Heart right ventricle (tissue), 16 donors: ENCODE data around the gene ALDH1A1. TPM values are rescaled to one million over a fixed set of nuclear protein-coding genes. Genes with fewer than 3 reads are reported as not detected.

Experiments used
- ATAC-seq, 8 donors: fragments of 200-7000 bp; cut with Tn5 transposase; one replicate each; pipeline ENCODE4 v1.9.1; 2020; ENCODE audit warnings: mild to moderate bottlenecking in 8 of 8, moderate library complexity in 8 of 8, moderate number of reproducible peaks in 1 of 8
- DNase-seq, 2 donors: peaks; one replicate each; pipeline ENCODE4 v3.0.0-alpha.2; 2020
- H3K27ac ChIP-seq, 10 donors: fragments of 200-600 bp; sonication (generic) in 2 of 10; one replicate each; pipeline versions ENCODE4 v1.5.0 to v1.8.0; 2020 to 2022; ENCODE audit warnings: mild to moderate bottlenecking in 3 of 10
- H3K27me3 ChIP-seq, 7 donors: fragments of 200-600 bp; one replicate each; pipeline ENCODE4 v1.8.0; 2021 to 2022; ENCODE audit warnings: mild to moderate bottlenecking in 2 of 7
- H3K36me3 ChIP-seq, 9 donors: fragments of 200-600 bp; sonication (generic) in 1 of 9; one replicate each; pipeline versions ENCODE4 v1.5.0 to v1.8.0; 2020 to 2022; ENCODE audit warnings: mild to moderate bottlenecking in 2 of 9
- H3K4me1 ChIP-seq, 9 donors: fragments of 200-600 bp; sonication (generic) in 1 of 9; one replicate each; pipeline versions ENCODE4 v1.5.0 to v1.8.0; 2020 to 2022; ENCODE audit warnings: mild to moderate bottlenecking in 4 of 9
- H3K4me3 ChIP-seq, 10 donors: fragments of 200-600 bp; sonication (generic) in 2 of 10; one replicate each; pipeline versions ENCODE4 v1.5.0 to v1.8.0; 2020 to 2022; ENCODE audit warnings: mild to moderate bottlenecking in 7 of 10, moderate library complexity in 2 of 10
- H3K9me3 ChIP-seq, 11 donors: fragments of 200-600 bp in 10 of 11; sonication (generic) in 2 of 11; one replicate each; pipeline versions ENCODE4 v1.5.0 to v1.8.0; 2013 to 2022; ENCODE audit warnings: mild to moderate bottlenecking in 2 of 11, control low read depth in 1 of 11, moderate library complexity in 1 of 11
- WGBS, 2 donors: extraction: QIAGEN DNeasy Blood & Tissue Kit; methylation state at CpG; one replicate each; pipeline ENCODE4 v1.1.7; 2013; ENCODE audit warnings: inconsistent platforms in 1 of 2; 5-methylcytosine and 5-hydroxymethylcytosine counted together
- intact Hi-C, 10 donors: fragments of 100-400 bp; cut with DNase I; formaldehyde crosslinking; loops; one replicate each; pipeline versions ENCODE4 v1.11.1 to v1.14.2; 2022
- polyA plus RNA-seq, 2 donors: library from polyadenylated mRNA; stranded (reverse); fragments of 200-250 nt; gene quantifications; one replicate each; pipeline ENCODE4 v1.2.3, GENCODE V29; 2013
- total RNA-seq, 10 donors: library from RNA; stranded (reverse); fragmentation: NEBNext Ultra II Directional in 3 of 10; extraction: Animal tissue kit (Norgen Biotek cat#: 25700) in 3 of 10; gene quantifications; one replicate each; pipeline versions ENCODE4 v1.2.1 to v1.2.4, GENCODE V29; 2021 to 2023
- TF ChIP-seq, protein P1 (sequence below), 9 donors: fragments of 200-600 bp; sonication (generic) in 2 of 9; IDR thresholded peaks; one replicate each; pipeline versions ENCODE4 v1.5.0 to v1.8.0; 2021 to 2022; ENCODE audit warnings: antibody characterized with exemption in 9 of 9, mild to moderate bottlenecking in 5 of 9, moderate library complexity in 1 of 9
- donor health status: Arrhythmogenic right ventricular cardiomyopathy.
- donor health status: ischemic (EF 13 %, LVEDD 7.1; RV severe dilation, severe dysfunction).
- donor health status: healthy with polysubstance abuse.
- donor health status: DM: no; HTN: yes; CAD: no.
- donor health status: DM: no; HTN: no; CAD: no.
- donor health status: ischemic (EF 25% LVEDD 6.9; RV normal size, moderate dysfunction).
- donor health status: ischemic (EF 25% LVEDD 5.7; RV mildly dilated, moderate dysfunction).
- donor health status: healthy.
- donor health status: DM: yes; HTN: yes; CAD: no.
- donor health status: Ischemic cardiomyopathy.
- donor health status: ischemic (EF 35%, LVEDD 5.7; RV mildly dilated, moderate dysfunction).
- donor health status: nonischemic (EF 11% LVEDD 7.7; RV severe dilation, severe dysfunction).
- donor health status: DM: yes; HTN: yes; CAD: no.
- donor health status: PGD.
- donor health status: ischemic (EF 29% LVEDD 5.4; RV normal size, mild dysfunction).
- donor health status: nonischemic (EF 23%, LVEDD 6.1; RV moderate dilation, normal function).

The ALDH1A1 gene
- total and polyA plus RNA-seq, 12 donors: 4.3 to 32.8 (median 11.1) TPM

DNA sequence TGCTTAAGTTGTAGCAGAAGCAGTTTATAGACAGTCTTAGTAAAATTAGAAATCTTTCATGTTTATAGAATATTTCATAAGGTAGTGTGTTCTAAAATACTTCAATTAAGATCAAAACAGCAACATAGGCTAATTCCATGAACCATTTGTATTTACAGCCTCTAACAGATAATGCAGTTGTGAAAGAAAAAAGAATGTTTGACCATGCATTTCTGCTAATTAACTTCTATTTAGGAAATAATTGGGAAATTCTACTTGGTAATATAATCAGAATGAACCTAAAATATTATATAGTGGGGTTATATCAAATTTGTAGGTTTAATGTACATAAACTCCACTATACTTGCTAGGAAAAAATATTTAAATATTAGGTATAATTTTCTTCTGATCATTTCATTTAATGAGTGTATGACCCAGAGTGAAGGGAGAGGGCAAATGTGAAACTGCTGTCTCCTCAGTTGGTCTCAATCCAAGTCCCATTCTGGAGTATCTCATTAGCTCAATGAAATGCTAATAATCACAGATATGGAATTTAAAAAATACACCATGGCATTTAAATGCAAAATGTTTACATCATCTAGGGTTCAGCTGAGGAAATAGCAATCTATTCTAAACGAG lies 34.9 kb downstream of the ALDH1A1 start:
- Histone ChIP-seq H3K27me3 (no peaks in the 10 kb centered on the region), H3K27ac (no peak overlapping the region), H3K4me1 (peaks cover 0 to 3% (median 0%) of the 10 kb centered on the region in 9 donors), H3K36me3 (peaks cover 0 to 8% (median 0%) of the 10 kb centered on the region in 9 donors), H3K4me3 (no peak overlapping the region), H3K9me3 (no peaks in the 10 kb centered on the region)
- ATAC-seq: no peak
- WGBS, 2 donors: 50 to 51% methylated on average over 1 of the region's 1 CpG
- TF ChIP-seq, protein P1, sequence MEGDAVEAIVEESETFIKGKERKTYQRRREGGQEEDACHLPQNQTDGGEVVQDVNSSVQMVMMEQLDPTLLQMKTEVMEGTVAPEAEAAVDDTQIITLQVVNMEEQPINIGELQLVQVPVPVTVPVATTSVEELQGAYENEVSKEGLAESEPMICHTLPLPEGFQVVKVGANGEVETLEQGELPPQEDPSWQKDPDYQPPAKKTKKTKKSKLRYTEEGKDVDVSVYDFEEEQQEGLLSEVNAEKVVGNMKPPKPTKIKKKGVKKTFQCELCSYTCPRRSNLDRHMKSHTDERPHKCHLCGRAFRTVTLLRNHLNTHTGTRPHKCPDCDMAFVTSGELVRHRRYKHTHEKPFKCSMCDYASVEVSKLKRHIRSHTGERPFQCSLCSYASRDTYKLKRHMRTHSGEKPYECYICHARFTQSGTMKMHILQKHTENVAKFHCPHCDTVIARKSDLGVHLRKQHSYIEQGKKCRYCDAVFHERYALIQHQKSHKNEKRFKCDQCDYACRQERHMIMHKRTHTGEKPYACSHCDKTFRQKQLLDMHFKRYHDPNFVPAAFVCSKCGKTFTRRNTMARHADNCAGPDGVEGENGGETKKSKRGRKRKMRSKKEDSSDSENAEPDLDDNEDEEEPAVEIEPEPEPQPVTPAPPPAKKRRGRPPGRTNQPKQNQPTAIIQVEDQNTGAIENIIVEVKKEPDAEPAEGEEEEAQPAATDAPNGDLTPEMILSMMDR (IDR thresholded peaks at IDR 0.05): no peak
- intact Hi-C loops: no loop called here
- no peak for DNase-seq

DNA sequence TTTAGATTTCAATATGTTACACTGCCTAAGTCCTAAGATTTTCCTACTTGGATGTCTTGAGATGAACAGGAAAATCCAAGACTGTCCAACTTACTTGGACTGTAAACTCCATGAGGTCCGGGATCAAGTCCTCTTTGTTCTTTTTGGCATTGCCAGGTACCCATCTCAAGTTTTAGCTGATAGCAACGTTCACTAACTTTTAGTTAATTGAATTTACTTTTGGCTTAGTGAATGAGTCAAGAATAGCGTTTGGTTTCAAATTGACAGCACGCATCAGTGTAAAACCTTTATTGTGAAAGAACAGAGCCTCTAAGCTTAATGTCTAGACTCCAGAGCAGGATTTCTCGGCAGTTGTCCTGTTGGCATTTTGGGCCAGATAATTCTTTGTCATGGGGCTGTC lies 37.2 kb downstream of the ALDH1A1 start:
- Histone ChIP-seq H3K27me3 (no peaks in the 10 kb centered on the region), H3K9me3 (no peaks in the 10 kb centered on the region), H3K36me3 (peaks cover 0 to 8% (median 0%) of the 10 kb centered on the region in 9 donors), H3K4me1 (peaks cover 0 to 9% (median 0%) of the 10 kb centered on the region in 9 donors), H3K4me3 (no peak overlapping the region), H3K27ac (no peak overlapping the region)
- ATAC-seq (no peak), DNase-seq (no peak)
- WGBS, 2 donors: 72 to 78% methylated on average over 5 of the region's 5 CpGs
- TF ChIP-seq, protein P1 (IDR thresholded peaks at IDR 0.05): no peak
- intact Hi-C loops: no loop called here

DNA sequence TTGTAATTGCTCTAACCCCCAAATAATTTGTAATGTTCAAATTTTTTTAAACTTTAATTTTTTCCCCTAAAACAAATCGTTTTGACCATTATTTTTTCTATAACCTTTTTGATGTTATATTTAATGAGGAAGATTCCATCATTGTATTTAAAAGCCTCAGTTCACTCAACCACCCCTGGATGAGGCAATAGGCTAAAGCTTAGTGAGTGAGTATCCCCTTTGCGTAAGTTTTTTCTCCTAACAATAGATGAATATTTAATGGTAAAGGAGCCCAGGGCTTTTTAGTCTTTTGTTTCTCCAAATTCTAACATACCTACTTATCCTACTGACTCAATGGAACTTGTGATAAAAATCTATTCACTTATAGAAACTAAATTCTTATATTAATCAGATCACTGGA lies 38.1 kb downstream of the ALDH1A1 start:
- H3K9me3 ChIP-seq: no peaks in the 10 kb centered on the region
- no peak for ATAC-seq
- no peak for DNase-seq
- TF ChIP-seq, protein P1 (IDR thresholded peaks at IDR 0.05): no peak
- peaks cover 0 to 9% (median 0%) of the 10 kb centered on the region in 9 donors for H3K4me1 ChIP-seq
- no peaks in the 10 kb centered on the region for H3K27me3 ChIP-seq
- no peak overlapping the region for H3K27ac ChIP-seq
- intact Hi-C loops: no loop called here
- H3K36me3 ChIP-seq: peaks cover 0 to 8% (median 0%) of the 10 kb centered on the region in 9 donors
- no peak overlapping the region for H3K4me3 ChIP-seq
- whole genome bisulfite sequencing, 2 donors: 56 to 82% methylated on average over 2 of the region's 2 CpGs

DNA sequence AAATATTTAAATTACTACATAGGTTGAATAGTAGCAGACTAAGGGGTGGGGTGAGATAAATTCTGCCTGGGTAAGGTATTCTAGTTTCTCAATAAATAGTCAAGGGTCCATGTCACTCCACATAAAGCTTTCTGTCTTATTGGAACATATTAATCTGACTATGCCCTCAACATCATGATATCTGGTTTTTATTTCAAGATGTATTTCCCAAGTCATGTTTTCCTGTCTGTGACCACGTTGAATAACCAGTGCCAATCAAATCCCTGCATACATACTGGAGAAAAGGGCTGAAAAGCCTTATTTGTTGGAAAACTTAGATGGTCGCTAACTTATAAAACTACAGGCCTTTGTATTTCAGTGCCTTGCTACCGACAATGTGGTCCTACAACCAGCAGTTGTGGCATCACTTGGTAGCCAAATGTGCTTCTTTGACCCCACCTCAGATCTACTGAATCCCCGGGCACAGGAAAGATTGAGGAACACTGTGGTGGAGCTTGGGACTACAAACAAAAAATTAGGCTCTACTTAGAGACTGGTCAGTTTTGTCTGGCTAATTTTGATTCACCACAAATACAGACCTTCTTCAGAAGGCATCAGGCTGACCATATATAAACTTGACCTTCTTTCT lies 39.4 kb downstream of the ALDH1A1 start:
- H3K27me3 ChIP-seq: no peaks in the 10 kb centered on the region
- H3K9me3 ChIP-seq: no peaks in the 10 kb centered on the region
- H3K4me3 ChIP-seq: no peak overlapping the region
- H3K27ac ChIP-seq: peak overlapping the region in 3 of 10 donors; percentile 24 to 62 (median 55)
- H3K36me3 ChIP-seq: peaks cover 0 to 8% (median 0%) of the 10 kb centered on the region in 9 donors
- TF ChIP-seq, protein P1 (IDR thresholded peaks at IDR 0.05): no peak
- no peak for DNase-seq
- WGBS, 2 donors: 82 to 86% methylated on average over 4 of the region's 4 CpGs
- intact Hi-C loops: no loop called here
- ATAC-seq: no peak
- H3K4me1 ChIP-seq: peaks cover 0 to 9% (median 0%) of the 10 kb centered on the region in 9 donors
